MM.1S (cell line): ENCODE data around the gene CBX5.
A peak's percentile ranks its signal among the peaks of the same experiment; 100 is the strongest.

ENCODE experiments used
- EZH2 ChIP-seq: fragments of 300-600 bp; sonication (generic); optimal IDR thresholded peaks from 2 replicates; pipeline ENCODE3; 2017; ENCODE audit warnings: low read depth, mild to moderate bottlenecking, antibody characterized with exemption, low read length, mixed read lengths
- TF ChIP-seq, protein P1 (sequence below): fragments of 300-600 bp; sonication (generic); IDR thresholded peaks from 2 replicates; pipeline ENCODE4 v1.5.1; 2016; ENCODE audit warnings: antibody characterized with exemption, low read length, mixed read lengths

- TF ChIP-seq, protein P1, sequence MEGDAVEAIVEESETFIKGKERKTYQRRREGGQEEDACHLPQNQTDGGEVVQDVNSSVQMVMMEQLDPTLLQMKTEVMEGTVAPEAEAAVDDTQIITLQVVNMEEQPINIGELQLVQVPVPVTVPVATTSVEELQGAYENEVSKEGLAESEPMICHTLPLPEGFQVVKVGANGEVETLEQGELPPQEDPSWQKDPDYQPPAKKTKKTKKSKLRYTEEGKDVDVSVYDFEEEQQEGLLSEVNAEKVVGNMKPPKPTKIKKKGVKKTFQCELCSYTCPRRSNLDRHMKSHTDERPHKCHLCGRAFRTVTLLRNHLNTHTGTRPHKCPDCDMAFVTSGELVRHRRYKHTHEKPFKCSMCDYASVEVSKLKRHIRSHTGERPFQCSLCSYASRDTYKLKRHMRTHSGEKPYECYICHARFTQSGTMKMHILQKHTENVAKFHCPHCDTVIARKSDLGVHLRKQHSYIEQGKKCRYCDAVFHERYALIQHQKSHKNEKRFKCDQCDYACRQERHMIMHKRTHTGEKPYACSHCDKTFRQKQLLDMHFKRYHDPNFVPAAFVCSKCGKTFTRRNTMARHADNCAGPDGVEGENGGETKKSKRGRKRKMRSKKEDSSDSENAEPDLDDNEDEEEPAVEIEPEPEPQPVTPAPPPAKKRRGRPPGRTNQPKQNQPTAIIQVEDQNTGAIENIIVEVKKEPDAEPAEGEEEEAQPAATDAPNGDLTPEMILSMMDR, result peak; percentile 96
- no peak for TF ChIP-seq EZH2
Measured at GRCh38 chr12:54207539-54208294, 72.2 kb downstream of the CBX5 start.
